Activated CD4-positive, alpha-beta T cell treated with anti-CD3 and anti-CD28 coated beads, Interleukin-2, amount 50 U/mL, for 4 hours (primary cell): ENCODE data around the gene TMEM86B.
"Not testable (repeated sequence)": the region's sequence is repeated elsewhere in the genome, so short reads cannot be mapped to it uniquely, and the experiment has no call there.

Source experiments
- DNase-seq, 2 experiments: peaks; one replicate each; pipeline ENCODE4 v3.0.0-alpha.2; 2020

TMEM86B gene

DNA sequence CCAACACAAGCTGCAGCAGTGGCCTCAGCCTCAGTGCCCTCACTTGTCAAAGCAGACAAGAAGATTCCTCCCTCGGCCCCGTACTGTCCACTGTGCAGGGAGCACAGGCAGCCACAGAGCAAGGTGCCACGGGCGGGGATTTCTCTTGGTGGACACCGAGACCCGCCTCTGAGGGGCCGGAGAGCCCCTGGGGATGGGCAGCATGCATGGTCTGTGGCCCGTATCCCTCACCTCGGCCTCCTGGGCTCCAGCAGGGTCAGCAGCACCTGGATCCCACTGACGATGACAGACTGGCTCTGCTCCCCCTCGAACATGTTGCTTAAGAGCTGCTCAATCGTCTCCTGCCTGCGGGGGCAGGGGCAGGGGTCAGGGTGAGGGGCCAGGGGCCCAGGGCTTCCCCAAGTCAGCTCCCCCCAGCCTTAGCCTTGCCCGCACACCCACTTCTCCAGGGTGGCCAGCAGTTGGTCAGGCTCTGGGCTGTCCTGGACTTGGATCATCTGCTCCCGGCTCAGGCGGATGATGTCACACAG, 13.4 kb upstream of the TMEM86B start:
- no peak for DNase-seq

DNA sequence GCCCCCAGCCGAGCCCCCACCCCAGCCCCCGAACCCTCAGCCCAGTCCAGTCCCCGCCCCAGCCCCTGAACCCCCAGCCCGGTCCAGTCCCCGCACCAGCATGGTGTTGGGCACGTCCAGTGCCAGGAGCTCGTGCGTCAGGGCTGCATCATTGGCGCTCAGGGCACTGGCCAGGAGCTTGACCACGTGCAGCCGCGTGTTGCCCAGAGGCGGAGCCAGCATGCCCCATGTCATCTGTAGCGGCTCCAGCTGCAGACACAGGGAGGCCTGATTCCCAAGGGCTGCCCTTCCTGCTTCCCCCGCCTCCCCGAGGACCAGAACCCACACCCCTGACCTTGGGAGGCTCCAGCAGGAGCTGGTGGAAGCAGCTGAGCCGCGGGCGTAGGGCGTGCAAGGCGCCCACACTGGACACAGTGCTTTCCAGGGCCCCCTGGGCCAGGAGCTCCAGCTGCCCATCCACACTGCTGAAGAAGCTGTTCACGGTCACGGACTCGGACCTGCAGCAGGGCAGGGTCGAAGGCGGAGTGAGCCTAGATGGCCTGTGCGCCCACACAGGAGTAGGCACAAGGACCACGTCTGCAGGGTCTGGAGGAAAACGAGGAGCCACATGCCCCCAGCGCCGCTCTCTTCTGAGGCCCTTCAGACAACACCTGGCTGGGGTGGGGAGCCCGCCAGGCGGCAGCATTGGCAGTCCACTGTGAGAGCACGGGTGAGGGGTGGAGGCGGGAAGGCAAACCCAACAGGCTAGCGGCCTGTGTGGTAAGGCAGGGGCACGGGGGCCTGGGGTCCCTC, 12.8 kb upstream of the TMEM86B start:
- no peak for DNase-seq

DNA sequence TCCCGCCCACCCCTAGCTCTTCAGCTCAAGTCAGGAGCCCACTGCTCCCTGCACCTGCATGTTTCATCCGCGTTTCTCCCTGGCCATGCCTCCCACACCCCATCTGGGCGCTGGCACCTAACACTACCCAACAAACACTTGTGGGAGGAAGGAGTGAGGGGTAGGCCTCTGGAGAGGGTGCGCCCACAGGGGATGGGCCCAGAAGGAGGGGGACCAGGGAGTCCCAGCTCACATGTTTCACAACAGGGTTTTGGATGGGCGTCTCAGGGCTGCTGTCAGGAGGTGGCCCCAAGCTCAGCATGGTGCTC, 12.1 kb upstream of the TMEM86B start:
- DNase-seq, result no peak

DNA sequence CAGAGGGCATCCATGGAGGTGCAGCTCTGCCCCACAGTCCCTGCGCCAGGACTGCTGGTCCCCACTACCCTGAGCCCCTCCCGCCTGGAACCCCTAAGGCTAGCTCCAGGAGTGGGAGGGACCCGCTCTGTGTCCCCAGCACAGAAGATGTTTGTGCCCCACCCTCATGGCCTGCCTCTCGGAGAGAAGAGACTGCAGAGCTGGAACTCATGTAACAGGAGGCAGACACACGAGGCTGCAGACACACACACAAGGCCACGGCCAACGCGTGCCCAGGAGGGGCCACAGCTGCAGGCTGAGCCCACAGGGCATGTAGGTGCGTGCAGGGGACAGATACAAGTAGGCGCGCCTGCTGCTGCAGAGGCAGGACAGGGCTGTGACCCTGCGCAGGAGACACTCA, 10.4 kb upstream of the TMEM86B start:
- no peak for DNase-seq

DNA sequence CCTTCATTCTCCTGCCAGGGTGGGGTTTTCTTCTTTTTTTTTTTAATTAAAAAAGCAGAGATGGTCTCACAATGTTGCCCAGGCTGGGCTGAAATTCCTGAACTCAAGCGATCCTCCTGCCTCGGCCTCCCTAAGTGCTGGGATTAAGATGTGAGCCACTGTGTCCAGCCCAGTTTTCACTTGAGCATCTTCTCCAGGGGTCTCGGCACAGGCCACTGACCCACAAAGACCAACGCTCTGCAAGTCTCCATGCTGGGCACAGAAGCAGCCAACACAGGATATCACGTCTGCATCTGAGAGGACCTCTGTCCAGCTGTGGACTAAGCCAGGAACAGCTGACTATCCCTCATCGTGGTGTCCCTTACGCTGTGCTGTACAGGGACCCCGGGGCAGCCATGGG, 9.5 kb upstream of the TMEM86B start:
- no peak for DNase-seq

DNA sequence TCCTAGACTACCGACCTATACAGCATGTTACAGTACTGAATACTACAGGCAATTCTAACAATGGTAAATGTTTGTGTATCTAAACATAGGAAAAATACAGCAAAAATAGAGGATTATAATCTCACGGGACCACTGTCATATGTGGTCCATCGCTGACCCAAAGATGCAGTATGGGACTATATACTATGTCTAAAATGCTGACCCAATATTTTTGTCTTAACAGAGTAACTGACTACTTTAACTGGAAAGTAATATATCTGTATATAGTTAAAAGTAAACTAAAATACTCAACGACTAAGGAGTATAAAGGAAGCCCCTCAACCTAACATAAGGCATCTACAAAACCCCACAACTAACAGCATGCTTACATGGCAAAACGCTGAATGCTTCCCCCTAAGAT, 4.4 kb upstream of the TMEM86B start:
- no peak for DNase-seq

DNA sequence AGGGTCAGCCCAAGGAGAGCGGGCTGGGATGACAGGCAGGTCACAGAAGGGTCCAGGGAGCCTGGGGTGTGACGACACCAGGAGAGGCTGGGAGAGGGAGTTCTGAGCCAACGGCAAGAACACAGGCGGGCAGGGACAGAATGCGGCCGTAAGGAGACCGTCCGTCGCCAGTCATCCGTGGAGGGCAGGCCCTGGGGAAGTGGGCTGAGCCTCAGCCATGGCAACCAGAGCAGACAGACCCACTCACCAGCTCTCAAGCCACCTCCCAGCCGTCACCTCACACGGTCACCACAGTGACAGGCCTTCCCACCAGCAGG, 3.7 kb upstream of the TMEM86B start:
- DNase-seq, result no peak

DNA sequence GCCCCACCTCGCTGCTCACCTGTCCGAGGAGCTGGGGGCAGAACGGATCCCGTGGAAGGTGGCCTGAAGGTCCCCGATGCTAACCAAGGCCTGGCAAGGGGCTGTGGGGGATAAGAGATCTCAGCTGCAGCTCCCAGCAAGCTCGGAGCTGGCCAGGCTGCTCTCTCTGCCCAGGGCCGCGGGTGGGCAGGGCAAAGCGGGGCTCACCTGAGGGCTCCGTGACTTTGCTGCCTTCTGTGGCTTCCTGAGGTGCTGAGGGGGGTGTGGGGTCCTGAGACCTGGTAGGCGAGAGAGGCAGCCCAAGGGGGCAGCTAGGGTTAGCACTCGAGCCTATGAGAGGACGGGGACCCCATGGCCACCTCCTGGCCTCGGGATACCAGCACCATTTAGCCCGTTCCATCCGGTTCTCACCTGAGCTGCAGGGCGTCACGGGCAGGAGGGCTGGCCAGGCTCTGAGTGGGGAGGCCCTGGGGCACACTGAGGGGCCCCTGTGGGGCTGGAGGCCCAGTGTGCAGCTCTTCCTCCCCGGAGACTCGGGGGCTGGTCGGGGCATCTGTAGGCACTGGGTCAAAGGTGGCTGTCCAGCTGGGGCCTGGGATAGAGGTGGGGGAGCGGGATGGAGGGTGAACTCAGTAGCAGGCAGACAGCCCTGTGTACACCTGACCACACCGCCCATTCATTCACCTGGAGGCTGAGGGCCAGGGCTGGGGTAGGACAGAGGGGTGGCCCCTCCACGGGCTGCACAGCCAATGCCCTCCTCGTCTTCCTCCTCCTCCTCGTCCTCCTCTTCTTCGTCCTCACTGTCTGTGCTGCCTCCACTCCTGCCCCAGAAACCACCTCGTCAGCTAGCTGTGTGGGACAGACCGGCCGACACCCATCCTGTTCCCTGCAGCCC, 3.1 kb upstream of the TMEM86B start:
- no peak for DNase-seq

DNA sequence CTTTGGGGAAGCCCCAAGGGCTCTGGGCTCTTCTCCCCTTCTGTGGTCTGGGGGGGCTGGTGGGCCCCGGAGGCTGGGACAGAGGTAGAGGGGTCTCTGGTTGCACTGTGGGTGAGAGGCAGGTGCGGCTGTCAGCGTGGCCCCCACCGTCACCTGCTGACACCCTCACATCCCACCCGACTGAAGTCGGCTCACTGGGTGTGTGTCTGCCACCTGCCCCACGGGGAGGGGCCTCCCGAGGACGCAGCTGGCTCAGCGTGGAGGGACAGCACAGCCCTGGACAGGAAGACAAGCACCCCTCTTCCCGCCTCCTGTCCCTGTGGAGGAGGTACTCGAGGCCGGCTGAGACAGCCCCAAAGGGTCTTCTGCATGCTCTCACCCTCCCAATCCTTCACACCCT, 2.2 kb upstream of the TMEM86B start:
- no peak for DNase-seq

DNA sequence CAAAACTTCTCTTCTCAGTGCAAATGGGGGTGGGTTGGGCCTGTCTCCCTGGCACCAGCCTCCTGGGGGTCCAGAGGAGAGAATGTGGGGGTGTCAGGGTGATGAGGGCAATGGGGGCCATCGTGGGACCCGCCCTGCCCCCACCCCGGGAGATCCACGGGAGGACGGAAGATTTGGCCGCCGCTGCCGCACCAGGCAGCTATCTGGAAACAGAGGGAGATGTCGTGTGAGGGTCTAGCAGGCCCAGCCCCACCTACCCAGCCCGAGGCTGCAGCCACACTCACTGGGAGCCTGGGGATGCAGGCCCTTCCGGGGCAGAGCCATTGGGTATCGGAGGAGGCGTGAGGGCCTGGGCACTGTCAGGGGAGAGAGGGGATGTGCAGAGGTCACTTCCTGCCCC, 1.8 kb upstream of the TMEM86B start:
- no peak for DNase-seq

DNA sequence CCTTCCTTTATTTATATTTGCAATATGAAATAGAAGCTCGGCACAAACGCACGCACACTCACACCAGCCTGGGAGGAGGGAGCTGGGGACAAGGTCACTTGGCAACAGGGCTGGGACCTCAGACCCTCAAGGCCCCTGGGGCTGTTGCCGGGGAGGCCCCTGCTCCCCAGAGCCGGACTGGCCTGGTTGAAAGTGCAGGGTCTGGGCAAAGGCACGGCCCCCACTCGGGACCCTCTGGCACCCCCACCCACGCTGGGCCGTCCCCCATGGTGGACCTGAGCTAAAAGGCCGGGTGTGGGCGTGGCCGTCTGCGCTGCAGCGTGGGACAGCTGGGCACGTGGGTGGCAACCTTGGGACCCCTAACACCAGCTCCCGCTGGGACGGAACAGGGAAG, 1.2 kb upstream of the TMEM86B start:
- DNase-seq, result no peak

DNA sequence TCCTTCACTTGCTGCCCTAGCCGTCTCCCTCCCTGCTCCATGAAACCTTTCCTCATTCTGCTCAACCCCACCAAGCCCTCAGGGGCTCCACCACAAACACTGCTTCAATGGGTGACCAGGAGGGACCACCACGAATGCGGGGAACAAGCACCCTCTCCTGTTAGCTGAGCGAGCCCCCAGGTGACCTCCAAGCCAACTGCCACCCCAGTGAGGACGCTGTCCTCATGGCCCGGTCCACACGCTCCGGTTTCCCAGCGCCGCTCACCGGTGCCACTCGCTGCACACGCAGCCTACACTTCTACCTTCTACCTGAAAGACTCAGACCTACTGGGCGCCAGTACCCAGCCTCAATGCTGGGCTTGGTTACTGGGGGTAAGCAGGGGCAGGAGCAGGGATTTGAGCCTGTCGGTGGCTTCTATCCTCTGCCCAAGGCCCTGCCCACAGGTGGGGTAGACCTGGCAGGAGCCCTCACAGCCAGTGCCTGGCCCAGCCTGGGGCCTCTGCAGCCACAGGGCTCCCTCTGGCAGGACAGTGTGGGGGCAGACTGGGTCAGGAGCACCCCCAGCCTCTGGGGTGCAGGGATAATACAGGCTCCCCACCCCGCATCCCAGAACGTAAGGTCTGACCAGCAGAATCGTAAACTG, 704 bp upstream of the TMEM86B start:
- no peak for DNase-seq

DNA sequence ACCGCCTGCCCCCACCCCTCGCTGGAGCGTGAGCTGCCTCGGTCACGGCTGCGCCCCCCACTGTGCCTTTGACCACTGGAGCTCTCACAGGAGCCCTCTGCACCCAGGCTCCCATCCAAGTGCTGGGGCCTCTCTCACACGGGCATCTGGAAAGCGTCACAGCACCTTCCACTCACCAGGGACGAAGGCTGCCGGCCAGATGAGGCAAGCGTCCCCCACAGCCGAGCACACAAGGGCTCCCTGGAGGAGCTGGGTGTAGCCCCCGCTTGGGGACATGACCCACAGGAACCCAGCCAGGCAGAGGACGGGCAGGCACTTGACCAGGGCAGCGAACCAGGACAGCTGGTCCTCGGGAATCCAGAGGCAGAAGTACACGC, 560 bp downstream of the TMEM86B start:
- no peak for DNase-seq

DNA sequence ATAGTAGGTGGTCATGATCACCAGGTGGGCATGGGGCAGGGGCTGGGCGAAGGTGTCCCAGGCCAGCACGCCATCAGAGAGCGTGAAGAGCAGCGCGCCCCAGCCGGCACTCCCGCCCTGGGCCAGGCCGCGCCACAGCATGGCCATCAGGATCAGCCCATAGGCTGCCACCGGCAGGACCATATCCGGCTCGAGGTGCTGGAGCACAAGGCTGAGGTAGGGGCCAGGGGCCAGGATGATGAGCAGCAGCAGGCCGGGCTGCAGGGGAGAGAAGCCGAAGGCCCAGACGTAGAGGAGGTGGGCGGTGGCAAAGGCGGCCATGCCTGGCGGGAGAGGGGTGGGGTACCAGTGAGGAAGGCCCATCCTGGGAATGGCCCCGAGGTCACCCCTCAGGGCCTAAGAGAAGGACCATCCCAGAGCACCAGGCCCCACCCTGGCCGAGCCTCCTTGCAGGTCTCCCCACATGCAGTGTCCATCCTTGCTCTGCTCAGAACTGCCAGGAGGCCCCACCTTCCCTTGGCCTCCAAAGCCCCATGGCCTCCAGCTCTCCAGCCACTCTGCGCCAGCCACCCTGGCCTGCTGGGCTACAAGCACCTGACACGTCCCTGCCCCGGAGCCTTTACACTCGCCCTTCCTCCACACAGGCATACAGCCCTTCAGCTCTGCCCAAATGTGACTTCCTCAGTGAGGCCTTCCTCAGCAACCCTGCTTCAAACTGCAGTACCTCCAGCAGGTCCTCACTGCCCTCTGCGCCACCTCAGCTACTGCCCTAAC, 1.1 kb downstream of the TMEM86B start:
- no peak for DNase-seq

DNA sequence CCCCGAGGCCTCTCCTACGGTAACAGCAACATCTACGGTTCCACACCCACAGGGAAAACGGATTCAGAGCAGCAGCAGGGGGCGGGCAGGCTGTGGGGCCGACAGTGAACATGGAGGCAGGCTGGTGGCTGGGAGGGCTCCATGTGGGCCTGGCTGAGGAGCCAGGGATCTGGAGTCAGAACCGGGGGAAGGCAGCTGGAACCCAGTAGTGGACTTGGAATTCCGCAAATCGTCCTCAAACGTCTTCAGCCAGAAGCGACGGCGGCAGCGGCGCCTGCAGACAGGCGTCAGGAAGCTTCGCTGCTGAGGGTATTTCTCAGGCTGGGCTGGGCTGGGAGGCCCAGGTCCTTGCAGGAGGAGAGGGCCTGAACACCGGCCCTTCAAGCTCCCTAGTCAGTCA, 1.8 kb downstream of the TMEM86B start:
- no peak for DNase-seq

DNA sequence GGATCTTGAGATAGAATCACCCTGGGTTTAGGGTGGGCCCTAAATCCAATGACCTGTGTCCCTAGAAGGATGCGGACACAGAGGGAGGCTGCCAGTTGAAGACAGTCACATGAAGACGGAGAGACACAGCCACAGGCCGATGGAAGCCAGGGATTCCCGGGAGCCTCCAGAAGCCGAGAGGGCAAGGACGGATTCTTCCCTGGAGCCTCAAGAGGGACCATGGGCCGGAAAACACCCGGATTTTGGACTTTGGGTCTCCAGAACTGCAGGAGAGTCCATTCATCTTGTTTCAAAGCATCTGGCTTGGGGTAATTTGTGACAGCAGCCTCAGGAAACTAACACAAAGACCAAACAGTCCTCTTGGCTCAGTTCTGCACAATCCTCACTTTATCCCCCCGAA, 2.3 kb downstream of the TMEM86B start:
- DNase-seq, result no peak

DNA sequence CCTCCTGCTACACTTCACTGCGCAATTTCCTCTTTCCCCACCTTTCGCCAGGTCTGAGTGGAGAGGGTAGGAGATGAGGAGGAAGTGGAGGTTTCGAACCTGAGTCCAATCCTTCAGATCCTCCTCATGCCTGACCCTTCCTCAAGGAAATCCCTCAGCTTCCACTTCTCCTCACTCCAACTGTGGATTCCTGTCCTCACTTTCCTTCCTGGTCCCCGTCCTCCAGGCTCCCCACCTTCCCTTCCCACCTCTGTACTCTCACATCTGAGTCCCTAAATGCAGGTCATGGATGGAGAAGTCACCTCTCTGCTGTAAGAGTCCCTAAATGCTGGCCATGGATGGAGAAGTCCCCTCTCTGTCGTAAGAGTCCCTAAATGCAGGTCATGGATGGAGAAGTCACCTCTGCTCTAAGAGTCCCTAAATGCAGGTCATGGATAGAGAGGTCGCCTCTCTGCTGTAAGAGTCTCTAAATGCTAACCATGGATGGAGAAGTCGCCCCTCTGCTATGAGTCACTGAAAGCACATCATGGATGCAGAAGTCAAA, 3.1 kb downstream of the TMEM86B start:
- no peak for DNase-seq

DNA sequence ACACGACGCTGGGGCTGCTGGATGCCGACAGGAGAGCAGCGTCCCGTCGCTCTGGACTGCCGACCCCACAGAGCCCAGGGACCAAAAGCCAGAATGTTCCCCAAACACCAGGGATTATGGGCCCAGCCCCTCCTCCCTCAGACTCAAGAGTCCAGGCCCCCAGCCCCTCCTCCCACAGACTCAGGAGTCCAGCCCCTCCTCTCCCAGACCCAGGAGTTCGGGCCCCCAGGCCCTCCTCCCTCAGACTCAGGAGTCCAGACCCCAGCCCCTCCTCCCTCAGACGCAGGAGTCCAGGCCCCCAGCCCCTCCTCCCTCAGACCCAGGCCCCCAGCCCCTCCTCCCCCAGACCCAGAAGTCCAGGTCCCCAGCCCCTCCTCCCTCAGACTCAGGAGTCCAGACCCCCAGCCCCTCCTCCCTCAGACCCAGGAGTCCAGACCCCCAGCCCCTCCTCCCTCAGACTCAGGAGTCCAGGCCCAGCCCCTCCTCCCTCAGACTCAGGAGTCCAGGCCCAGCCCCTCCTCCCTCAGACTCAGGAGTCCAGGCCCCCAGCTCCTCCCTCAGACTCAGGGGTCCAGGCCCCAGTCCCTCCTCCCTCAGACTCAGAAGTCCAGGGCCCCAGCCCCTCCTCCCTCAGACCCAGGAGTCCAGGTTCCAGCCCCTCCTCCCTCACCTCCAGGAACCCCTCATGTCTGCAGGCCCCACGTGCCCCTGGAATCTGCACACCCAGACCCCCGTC, 3.7 kb downstream of the TMEM86B start:
- not testable (repeated sequence) for DNase-seq

DNA sequence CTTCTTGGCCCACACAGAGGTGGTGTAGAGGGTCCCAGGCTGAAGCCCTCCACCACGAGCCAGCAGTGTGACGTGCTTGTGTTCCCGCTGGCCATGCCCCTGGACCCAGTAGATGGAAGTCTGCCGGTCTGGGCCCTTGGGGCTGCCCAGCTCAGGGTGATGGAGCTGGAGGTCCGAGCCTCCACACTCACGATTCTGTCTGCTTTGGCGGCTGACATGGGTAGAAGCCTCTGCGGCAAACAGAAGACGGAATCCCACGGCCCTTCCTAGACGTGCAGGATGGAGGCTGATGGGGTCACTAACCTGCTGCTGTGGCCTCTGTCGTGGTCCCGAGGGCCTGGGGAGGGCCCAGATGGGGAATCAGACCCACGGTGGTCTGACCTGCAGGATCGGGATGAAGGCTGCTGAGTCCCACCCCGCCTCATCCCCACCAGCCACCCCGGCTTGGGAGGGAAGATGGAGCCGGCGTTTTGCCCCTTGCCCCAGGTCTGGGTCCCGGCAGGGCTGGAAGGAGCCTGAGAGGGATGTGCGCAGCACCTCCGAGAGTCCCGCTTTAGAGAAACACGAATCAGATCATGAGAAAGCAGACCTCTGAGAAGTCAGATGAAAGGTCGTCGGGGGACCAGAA, 4.4 kb downstream of the TMEM86B start:
- no peak for DNase-seq

DNA sequence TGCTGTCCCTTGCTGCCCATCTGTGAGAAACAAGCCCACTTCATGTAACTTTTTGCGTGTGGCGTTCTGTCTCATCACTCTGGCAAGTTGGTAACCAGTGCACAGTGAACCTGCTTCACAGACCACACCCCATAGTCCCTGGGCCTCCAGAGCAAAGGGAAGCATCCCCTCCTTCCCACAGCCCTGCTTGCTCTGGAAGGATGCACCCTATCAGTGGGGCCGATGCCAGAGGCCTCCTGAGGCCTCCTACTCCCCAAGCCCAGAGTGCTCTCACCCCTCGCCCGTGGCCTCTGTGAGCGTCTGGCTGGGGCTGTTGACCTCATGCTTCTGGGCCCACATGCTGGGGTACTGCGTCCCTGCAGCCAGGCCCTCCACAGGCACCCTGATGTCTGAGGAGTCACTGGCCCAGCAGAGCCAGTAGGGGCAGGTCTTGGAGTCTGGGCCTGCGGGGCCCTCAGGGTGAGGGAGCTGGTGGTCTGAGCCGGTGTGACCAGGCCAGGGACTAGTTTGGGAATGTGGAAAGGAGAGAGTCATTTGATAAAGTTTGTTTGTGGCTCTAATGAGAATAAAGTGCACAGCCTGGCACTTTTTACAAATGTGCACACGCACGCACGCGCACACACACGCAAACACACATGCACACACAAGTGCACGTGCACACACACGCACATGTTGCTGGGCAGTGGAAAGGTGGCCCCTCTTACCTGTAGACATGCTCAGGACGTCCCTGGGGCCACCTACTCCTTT, 5.1 kb downstream of the TMEM86B start:
- DNase-seq, result no peak

DNA sequence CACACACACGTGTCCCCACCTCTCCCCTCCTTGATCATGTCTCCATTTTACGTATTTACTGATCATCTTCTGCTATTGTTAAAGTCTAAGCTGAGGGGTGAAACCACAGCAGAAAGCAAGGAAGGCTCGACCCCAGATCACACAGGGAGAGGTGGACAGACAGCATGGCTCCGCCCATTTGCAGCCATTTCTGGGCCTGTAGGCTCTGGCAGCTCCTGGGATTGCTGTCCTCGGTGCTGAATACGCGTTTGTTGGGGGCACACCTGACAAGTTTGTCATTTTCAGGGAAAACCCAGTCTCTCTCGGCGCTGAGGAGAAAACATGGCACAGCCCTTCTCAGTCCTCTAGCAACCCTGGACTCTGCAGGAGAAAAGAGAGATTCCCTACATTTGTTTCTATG, 8.0 kb downstream of the TMEM86B start:
- no peak for DNase-seq
